ENCODE data around the gene ITGA1. TPM values are rescaled to one million over a fixed set of nuclear protein-coding genes. Genes with fewer than 3 reads are reported as not detected.

Gene ITGA1
- total and polyA plus RNA-seq, 2 donors (not counting 1 experiment from before 2014, with no cell fraction given), result 12.6 to 115 TPM

DNA sequence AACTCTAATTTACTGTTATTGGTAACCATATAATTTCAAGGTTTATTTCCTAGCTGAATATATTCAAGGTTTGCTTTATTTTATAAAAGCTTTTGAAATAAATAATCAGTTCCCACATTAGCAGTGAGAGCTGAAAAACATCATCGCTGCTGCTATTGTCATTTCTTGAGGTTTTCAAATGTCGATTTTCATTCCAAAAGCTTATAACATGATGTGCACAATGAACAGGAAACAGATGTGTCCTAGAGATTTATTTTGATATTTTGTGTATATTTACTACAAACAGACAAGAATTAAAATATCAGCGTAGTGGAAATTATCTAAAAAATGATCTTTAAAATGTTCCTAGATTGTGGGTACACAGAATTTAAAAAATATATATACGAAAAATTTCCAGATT is 10.5 kb upstream of the ITGA1 start:
- H3K36me3 ChIP-seq (ENCODE audit: control insufficient read depth, insufficient read depth, low read length), result no peaks in the 10 kb centered on the region
- no peaks in the 10 kb centered on the region for H3K79me2 ChIP-seq (ENCODE audit: control insufficient read depth, insufficient read depth, low read length)
- no peaks in the 10 kb centered on the region for H3K27me3 ChIP-seq (ENCODE audit: control insufficient read depth, insufficient read depth, low read length)
- no peaks in the 10 kb centered on the region for H3K9me3 ChIP-seq (ENCODE audit: control insufficient read depth, insufficient read depth, low read depth, low read length)
- no peak overlapping the region for H3K27ac ChIP-seq (ENCODE audit: insufficient read depth, low read length)
- no peak overlapping the region for H2AFZ ChIP-seq (ENCODE audit: low read length)
- no peak overlapping the region for H3K4me2 ChIP-seq (ENCODE audit: extremely low read depth, insufficient read depth, low read length)
- no peak for TF ChIP-seq EZH2 (IDR thresholded peaks at IDR 0.05; ENCODE audit: low read length, missing control alignments)
- TF ChIP-seq, protein P1, sequence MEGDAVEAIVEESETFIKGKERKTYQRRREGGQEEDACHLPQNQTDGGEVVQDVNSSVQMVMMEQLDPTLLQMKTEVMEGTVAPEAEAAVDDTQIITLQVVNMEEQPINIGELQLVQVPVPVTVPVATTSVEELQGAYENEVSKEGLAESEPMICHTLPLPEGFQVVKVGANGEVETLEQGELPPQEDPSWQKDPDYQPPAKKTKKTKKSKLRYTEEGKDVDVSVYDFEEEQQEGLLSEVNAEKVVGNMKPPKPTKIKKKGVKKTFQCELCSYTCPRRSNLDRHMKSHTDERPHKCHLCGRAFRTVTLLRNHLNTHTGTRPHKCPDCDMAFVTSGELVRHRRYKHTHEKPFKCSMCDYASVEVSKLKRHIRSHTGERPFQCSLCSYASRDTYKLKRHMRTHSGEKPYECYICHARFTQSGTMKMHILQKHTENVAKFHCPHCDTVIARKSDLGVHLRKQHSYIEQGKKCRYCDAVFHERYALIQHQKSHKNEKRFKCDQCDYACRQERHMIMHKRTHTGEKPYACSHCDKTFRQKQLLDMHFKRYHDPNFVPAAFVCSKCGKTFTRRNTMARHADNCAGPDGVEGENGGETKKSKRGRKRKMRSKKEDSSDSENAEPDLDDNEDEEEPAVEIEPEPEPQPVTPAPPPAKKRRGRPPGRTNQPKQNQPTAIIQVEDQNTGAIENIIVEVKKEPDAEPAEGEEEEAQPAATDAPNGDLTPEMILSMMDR (conservative IDR thresholded peaks at IDR 0.05 in 1 of 2, IDR thresholded peaks at IDR 0.05 in 1 of 2; ENCODE audit: low read depth in 1 of 2, low read length in 2 of 2), result no peak
- no peak for DNase-seq (ENCODE audit: low read depth in 2 of 2)
- H3K9ac ChIP-seq (ENCODE audit: insufficient read depth, low read length), result no peak overlapping the region
- no peak overlapping the region for H3K4me3 ChIP-seq (replicated peaks in 1 of 4; ENCODE audit: control extremely low read depth in 1 of 4, insufficient read depth in 1 of 4, low read depth in 3 of 4, low read length in 4 of 4)
- H4K20me1 ChIP-seq (ENCODE audit: control insufficient read depth, extremely low read depth, insufficient read depth, low read length), result no peaks in the 10 kb centered on the region
- H3K4me1 ChIP-seq (ENCODE audit: control insufficient read depth, extremely low read depth, insufficient read depth, low read length), result no peaks in the 10 kb centered on the region

DNA sequence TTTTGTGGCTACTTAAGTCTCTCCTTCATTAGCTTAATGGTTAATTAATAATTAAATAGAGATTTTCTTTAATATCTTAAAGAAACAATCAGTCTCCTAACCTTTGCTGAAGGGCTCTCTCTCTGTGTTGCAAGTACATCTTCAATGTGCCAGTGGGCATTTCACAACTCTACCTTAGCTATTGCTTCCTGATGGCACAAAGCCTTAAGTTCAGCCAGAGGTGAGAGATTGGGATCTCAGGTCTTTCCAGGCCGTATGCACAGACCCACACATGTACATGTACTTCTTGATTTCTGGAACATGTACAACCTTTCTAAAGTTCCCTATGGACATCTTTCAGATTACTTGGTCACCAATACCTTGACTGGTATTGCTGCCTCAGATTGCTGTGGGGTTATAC is 8.9 kb upstream of the ITGA1 start:
- H3K4me1 ChIP-seq (ENCODE audit: control insufficient read depth, extremely low read depth, insufficient read depth, low read length), result peaks cover 7% of the 10 kb centered on the region
- no peak overlapping the region for H3K27ac ChIP-seq (ENCODE audit: insufficient read depth, low read length)
- no peaks in the 10 kb centered on the region for H3K79me2 ChIP-seq (ENCODE audit: control insufficient read depth, insufficient read depth, low read length)
- H3K9me3 ChIP-seq (ENCODE audit: control insufficient read depth, insufficient read depth, low read depth, low read length), result no peaks in the 10 kb centered on the region
- H3K4me3 ChIP-seq (replicated peaks in 1 of 4; ENCODE audit: control extremely low read depth in 1 of 4, insufficient read depth in 1 of 4, low read depth in 3 of 4, low read length in 4 of 4), result no peak overlapping the region
- no peak for TF ChIP-seq EZH2 (IDR thresholded peaks at IDR 0.05; ENCODE audit: low read length, missing control alignments)
- TF ChIP-seq, protein P1 (conservative IDR thresholded peaks at IDR 0.05 in 1 of 2, IDR thresholded peaks at IDR 0.05 in 1 of 2; ENCODE audit: low read depth in 1 of 2, low read length in 2 of 2), result no peak
- no peak for DNase-seq (ENCODE audit: low read depth in 2 of 2)
- H4K20me1 ChIP-seq (ENCODE audit: control insufficient read depth, extremely low read depth, insufficient read depth, low read length), result no peaks in the 10 kb centered on the region
- no peaks in the 10 kb centered on the region for H3K27me3 ChIP-seq (ENCODE audit: control insufficient read depth, insufficient read depth, low read length)
- H3K36me3 ChIP-seq (ENCODE audit: control insufficient read depth, insufficient read depth, low read length), result no peaks in the 10 kb centered on the region
- no peak overlapping the region for H3K4me2 ChIP-seq (ENCODE audit: extremely low read depth, insufficient read depth, low read length)
- no peak overlapping the region for H3K9ac ChIP-seq (ENCODE audit: insufficient read depth, low read length)
- H2AFZ ChIP-seq (ENCODE audit: low read length), result no peak overlapping the region

DNA sequence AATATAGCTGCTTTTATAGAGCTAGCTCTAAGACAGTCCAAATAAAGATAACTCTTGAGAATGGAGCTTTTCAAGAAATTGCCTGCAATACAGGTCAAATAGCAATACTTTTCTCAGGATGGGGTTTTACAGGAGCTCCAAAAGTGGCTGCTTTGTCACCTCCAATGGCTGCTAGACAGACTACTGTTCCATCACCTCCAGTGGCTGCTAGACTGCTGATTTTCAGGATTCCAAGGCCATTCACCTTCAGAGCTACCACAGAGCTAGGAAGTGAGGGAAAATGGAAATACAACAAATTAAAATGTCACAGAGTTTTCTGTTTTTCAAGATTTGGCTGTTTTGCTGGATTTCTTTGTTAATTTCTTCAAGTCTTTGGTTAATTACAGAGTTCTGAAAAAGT is 8.5 kb upstream of the ITGA1 start:
- H3K4me2 ChIP-seq (ENCODE audit: extremely low read depth, insufficient read depth, low read length), result no peak overlapping the region
- H2AFZ ChIP-seq (ENCODE audit: low read length), result no peak overlapping the region
- TF ChIP-seq EZH2 (IDR thresholded peaks at IDR 0.05; ENCODE audit: low read length, missing control alignments), result no peak
- TF ChIP-seq, protein P1 (conservative IDR thresholded peaks at IDR 0.05 in 1 of 2, IDR thresholded peaks at IDR 0.05 in 1 of 2; ENCODE audit: low read depth in 1 of 2, low read length in 2 of 2), result no peak
- no peak overlapping the region for H3K27ac ChIP-seq (ENCODE audit: insufficient read depth, low read length)
- no peaks in the 10 kb centered on the region for H3K79me2 ChIP-seq (ENCODE audit: control insufficient read depth, insufficient read depth, low read length)
- H3K27me3 ChIP-seq (ENCODE audit: control insufficient read depth, insufficient read depth, low read length), result no peaks in the 10 kb centered on the region
- peaks cover 7% of the 10 kb centered on the region for H3K4me1 ChIP-seq (ENCODE audit: control insufficient read depth, extremely low read depth, insufficient read depth, low read length)
- no peaks in the 10 kb centered on the region for H3K9me3 ChIP-seq (ENCODE audit: control insufficient read depth, insufficient read depth, low read depth, low read length)
- H3K36me3 ChIP-seq (ENCODE audit: control insufficient read depth, insufficient read depth, low read length), result no peaks in the 10 kb centered on the region
- H3K9ac ChIP-seq (ENCODE audit: insufficient read depth, low read length), result no peak overlapping the region
- no peaks in the 10 kb centered on the region for H4K20me1 ChIP-seq (ENCODE audit: control insufficient read depth, extremely low read depth, insufficient read depth, low read length)
- H3K4me3 ChIP-seq (replicated peaks in 1 of 4; ENCODE audit: control extremely low read depth in 1 of 4, insufficient read depth in 1 of 4, low read depth in 3 of 4, low read length in 4 of 4), result no peak overlapping the region
- no peak for DNase-seq (ENCODE audit: low read depth in 2 of 2)
